ENCODE measurements around the gene TMEM269.
A peak's percentile ranks its signal among the peaks of the same experiment; 100 is the strongest.

Gene TMEM269

DNA sequence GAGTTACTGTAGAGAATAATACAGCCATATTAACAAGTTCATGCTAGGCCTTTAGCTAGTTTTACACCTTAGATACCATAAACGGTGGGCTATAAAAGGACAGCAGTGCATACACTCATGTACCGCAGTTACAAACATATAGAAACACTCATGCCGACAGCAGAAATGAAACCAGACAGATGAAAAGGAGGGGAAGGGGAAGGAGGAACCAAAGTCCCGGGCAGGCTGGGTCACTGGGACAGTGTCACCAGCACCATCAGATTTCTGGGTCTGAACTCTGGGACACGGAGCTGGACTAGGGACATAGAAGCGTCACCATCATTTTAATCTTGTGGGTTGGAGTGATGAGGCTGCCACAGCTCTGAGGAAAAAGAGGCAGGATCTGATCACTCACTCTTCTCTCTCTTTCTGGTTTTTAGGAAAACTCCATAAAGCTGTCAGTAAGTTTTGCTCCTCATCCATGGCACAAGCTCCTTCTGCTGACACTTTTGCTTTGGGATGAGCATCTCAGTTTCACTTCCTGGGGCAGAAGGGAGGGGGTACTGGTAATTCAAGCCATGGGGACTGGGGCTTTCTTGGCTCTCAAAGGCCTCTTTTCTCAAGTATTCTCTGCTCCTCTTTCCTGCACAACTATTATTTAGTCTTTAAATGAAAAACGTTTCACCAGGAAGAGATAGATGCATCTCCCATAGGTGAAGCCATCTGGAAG lies 53.8 kb downstream of the TMEM269 start:
- Histone ChIP-seq H3K9me2 (replicated peaks; ENCODE audit: insufficient read depth, low read length) (no peaks in the 10 kb centered on the region), H3K36me3 (replicated peaks; ENCODE audit: insufficient read depth, low read length) (no peaks in the 10 kb centered on the region), H3K9ac (ENCODE audit: low read length) (no peak overlapping the region), H3K27ac (ENCODE audit: low read length) (no peak overlapping the region), H3K4me2 (ENCODE audit: low read depth, low read length) (peak overlapping the region; percentile 21; the same call in 1 of the 2 replicates), H4K20me1 (ENCODE audit: insufficient read depth, low read length) (no peaks in the 10 kb centered on the region), H3K4me3 (ENCODE audit: low read length) (no peak overlapping the region), H3K4me1 (ENCODE audit: low read length) (no peaks in the 10 kb centered on the region), H2AFZ (ENCODE audit: low read length) (no peak overlapping the region), H3K9me3 (replicated peaks; ENCODE audit: insufficient read depth, low read length) (no peaks in the 10 kb centered on the region), H3K79me2 (ENCODE audit: low read length) (no peaks in the 10 kb centered on the region), H3F3A (ENCODE audit: insufficient read depth, low read length) (no peaks in the 10 kb centered on the region), H3K27me3 (replicated peaks; ENCODE audit: insufficient read depth, low read length) (no peaks in the 10 kb centered on the region)
- no peak for TF ChIP-seq CTCF (IDR thresholded peaks at IDR 0.05; ENCODE audit: low read length)
- TF ChIP-seq EZH2phosphoT487 (IDR thresholded peaks at IDR 0.05; ENCODE audit: low read length) = no peak
- no peak for TF ChIP-seq EZH2 (optimal IDR thresholded peaks at IDR 0.05; ENCODE audit: low read depth, low read length)
- no peak for DNase-seq

- Histone ChIP-seq H3K4me3 (ENCODE audit: low read length) (no peak overlapping the region), H3K9me2 (replicated peaks; ENCODE audit: insufficient read depth, low read length) (no peaks in the 10 kb centered on the region), H3K4me1 (ENCODE audit: low read length) (0 out of 2 replicates have a peak, but pooled peaks cover 4% of the 10 kb centered on the region), H4K20me1 (ENCODE audit: insufficient read depth, low read length) (no peaks in the 10 kb centered on the region), H3K27me3 (replicated peaks; ENCODE audit: insufficient read depth, low read length) (no peaks in the 10 kb centered on the region), H3K4me2 (ENCODE audit: low read depth, low read length) (no peak overlapping the region), H2AFZ (ENCODE audit: low read length) (no peak overlapping the region), H3F3A (ENCODE audit: insufficient read depth, low read length) (no peaks in the 10 kb centered on the region), H3K27ac (ENCODE audit: low read length) (no peak overlapping the region), H3K9me3 (replicated peaks; ENCODE audit: insufficient read depth, low read length) (no peaks in the 10 kb centered on the region), H3K79me2 (ENCODE audit: low read length) (no peaks in the 10 kb centered on the region), H3K9ac (ENCODE audit: low read length) (no peak overlapping the region), H3K36me3 (replicated peaks; ENCODE audit: insufficient read depth, low read length) (no peaks in the 10 kb centered on the region)
- TF ChIP-seq EZH2 (optimal IDR thresholded peaks at IDR 0.05; ENCODE audit: low read depth, low read length) (no peak), EZH2phosphoT487 (IDR thresholded peaks at IDR 0.05; ENCODE audit: low read length) (no peak), CTCF (IDR thresholded peaks at IDR 0.05; ENCODE audit: low read length) (no peak)
- no peak for DNase-seq
Observed at GRCh38 chr1:42841010-42841409, 56.2 kb downstream of the TMEM269 start.

DNA sequence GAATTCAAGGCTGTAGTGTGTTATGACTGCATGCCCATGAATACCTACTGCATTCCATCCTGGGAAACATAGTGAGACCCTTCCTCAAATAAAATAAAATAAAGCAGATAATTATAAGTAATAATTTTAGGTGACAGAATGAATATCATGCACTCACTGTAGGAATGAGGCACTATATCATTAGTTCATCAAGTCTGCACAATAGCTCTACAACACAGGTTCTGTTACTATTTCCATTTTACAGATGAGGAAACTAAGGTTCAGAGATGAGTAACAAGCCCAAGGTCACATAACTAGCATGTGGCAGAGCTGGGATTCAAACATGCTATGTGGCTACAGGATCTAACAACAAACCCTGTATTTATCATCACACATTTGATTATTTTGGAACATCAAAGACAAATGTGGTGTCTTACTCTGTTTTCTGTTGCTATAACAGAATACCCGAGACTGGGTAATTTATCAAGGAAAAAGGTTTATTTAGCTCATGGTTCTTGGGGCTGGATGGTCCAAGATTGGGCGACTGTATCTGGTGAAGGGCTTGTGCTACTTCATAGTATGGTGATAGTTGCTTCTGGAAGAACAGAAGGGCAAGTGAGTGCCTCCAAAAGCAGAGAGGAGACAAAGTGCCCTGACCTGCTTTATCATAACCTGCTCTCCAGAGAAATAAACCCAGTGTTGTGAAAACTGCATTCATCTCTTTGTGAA lies 56.8 kb downstream of the TMEM269 start:
- H3K79me2 ChIP-seq (ENCODE audit: low read length) = peaks cover under 1% of the 10 kb centered on the region
- no peak for TF ChIP-seq EZH2phosphoT487 (IDR thresholded peaks at IDR 0.05; ENCODE audit: low read length)
- no peak for TF ChIP-seq CTCF (IDR thresholded peaks at IDR 0.05; ENCODE audit: low read length)
- no peak for TF ChIP-seq EZH2 (optimal IDR thresholded peaks at IDR 0.05; ENCODE audit: low read depth, low read length)
- H3K9me3 ChIP-seq (replicated peaks; ENCODE audit: insufficient read depth, low read length) = no peaks in the 10 kb centered on the region
- H3K4me2 ChIP-seq (ENCODE audit: low read depth, low read length) = no peak overlapping the region
- no peaks in the 10 kb centered on the region for H3F3A ChIP-seq (ENCODE audit: insufficient read depth, low read length)
- no peaks in the 10 kb centered on the region for H4K20me1 ChIP-seq (ENCODE audit: insufficient read depth, low read length)
- no peaks in the 10 kb centered on the region for H3K9me2 ChIP-seq (replicated peaks; ENCODE audit: insufficient read depth, low read length)
- no peaks in the 10 kb centered on the region for H3K27me3 ChIP-seq (replicated peaks; ENCODE audit: insufficient read depth, low read length)
- H3K4me3 ChIP-seq (ENCODE audit: low read length) = no peak overlapping the region
- no peak for DNase-seq
- H3K36me3 ChIP-seq (replicated peaks; ENCODE audit: insufficient read depth, low read length) = no peaks in the 10 kb centered on the region
- no peak overlapping the region for H3K9ac ChIP-seq (ENCODE audit: low read length)
- H3K27ac ChIP-seq (ENCODE audit: low read length) = no peak overlapping the region
- H2AFZ ChIP-seq (ENCODE audit: low read length) = no peak overlapping the region
- 0 out of 2 replicates have a peak, but pooled peaks cover 4% of the 10 kb centered on the region for H3K4me1 ChIP-seq (ENCODE audit: low read length)

All from MM.1S (cell line).